Measurements from ENCODE around the gene FUT8.

FUT8 gene

GRCh38 chr14:65396082-65396910 lies 16.2 kb upstream of the FUT8 start:
- DNase-seq (ENCODE audit: low read depth) = no peak
- no peak overlapping the region for H3K4me3 ChIP-seq (ENCODE audit: control insufficient read depth, low read depth, low read length)
- no peak for TF ChIP-seq CTCF (IDR thresholded peaks at IDR 0.05; ENCODE audit: control insufficient read depth, insufficient read depth, low read depth, low read length, missing control alignments)

GRCh38 chr14:65403231-65403630 lies 9.3 kb upstream of the FUT8 start:
- no peak for TF ChIP-seq CTCF (IDR thresholded peaks at IDR 0.05; ENCODE audit: control insufficient read depth, insufficient read depth, low read depth, low read length, missing control alignments)
- no peak overlapping the region for H3K4me3 ChIP-seq (ENCODE audit: control insufficient read depth, low read depth, low read length)
- peak; percentile 81 for DNase-seq (ENCODE audit: low read depth)

DNA sequence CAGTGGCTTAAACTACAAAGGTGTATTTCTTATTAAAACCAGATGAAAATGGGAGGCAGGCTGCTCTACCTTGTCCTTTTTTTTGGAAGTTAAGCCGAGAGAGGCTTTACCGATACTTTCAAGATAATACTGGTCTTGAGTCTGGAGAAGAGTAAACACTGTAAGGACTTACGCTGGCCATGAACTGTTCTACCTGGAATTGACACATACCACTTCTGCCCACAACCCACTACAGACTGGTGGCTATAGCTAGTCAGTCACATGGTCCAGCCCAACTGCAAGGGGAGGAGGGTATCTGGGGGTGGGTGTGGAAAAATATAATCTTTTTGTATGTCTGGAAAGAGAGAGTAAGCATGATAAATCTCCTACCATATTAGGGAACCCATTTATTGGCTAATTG lies 4.4 kb upstream of the FUT8 start:
- DNase-seq (ENCODE audit: low read depth) = no peak
- H3K4me3 ChIP-seq (ENCODE audit: control insufficient read depth, low read depth, low read length) = no peak overlapping the region
- no peak for TF ChIP-seq CTCF (IDR thresholded peaks at IDR 0.05; ENCODE audit: control insufficient read depth, insufficient read depth, low read depth, low read length, missing control alignments)

- no peak for DNase-seq (ENCODE audit: low read depth)
- no peak for TF ChIP-seq CTCF (IDR thresholded peaks at IDR 0.05; ENCODE audit: control insufficient read depth, insufficient read depth, low read depth, low read length, missing control alignments)
- H3K4me3 ChIP-seq (ENCODE audit: control insufficient read depth, low read depth, low read length) = no peak overlapping the region
Observed at GRCh38 chr14:65410640-65411039, 1.9 kb upstream of the FUT8 start.

DNA sequence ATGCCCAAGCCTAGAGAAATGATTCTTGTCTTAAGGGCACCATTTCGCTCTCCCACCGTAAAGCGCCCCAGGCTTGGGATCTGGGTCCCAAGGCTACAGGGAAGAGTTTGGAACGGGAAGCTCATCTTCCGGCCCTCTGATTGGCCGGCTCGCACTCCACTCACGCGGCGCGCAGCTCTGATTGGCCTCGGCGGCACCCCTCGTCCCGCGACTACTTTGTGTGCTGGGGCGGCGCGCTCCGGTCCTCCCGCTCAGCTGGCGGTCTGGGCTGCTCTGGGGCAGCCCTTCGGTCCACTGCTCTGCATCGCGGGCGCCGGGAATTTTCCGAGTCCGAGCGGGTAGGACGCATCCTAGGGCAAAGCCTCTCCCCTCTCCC lies 886 bp upstream of the FUT8 start:
- no peak for TF ChIP-seq CTCF (IDR thresholded peaks at IDR 0.05; ENCODE audit: control insufficient read depth, insufficient read depth, low read depth, low read length, missing control alignments)
- peak overlapping the region; percentile 84 for H3K4me3 ChIP-seq (ENCODE audit: control insufficient read depth, low read depth, low read length)

DNA sequence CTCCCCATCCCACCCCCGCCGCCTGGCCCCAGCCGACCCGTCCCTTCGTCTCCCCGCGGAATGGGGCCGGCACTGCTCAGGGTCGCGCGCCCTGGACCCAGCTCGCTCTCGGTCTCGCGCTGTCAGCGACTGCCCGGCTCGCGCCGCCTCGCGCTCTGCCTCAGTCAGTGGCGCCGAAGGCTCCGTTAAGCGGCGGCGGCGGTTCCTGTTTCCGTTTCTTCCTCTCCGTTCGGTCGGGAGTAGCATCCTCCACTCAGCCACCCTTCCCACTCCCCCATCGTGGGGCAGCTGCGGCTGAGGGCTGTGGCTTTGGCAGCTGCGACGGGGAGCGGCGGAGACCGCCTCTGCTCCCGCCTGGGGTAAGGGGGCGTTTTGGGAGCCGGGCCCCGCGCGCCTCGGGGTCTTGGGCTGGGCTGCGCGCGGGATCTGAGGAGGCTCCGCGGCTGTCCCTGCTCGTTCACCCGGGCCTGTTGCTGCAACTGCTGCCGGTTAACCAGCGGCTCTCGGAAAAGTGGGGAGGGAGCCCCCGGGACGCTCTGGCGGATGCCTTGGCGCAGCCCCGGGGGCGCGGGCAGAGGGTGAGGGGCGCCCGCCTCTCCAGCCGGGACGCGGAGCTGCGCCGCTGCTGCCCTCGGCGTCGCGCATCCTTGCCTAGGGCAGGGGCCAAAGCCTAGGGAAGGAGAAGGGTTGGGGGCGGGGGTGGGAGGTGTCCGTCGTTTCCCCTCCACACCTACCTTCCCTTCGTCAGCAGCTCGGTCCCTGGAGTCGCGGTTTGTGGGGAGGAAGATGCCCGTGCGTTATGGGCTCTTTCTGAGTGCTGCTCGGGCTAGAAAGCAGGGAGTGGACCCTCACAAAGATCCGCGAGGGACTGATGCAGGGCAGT lies 567 bp downstream of the FUT8 start:
- TF ChIP-seq CTCF (IDR thresholded peaks at IDR 0.05; ENCODE audit: control insufficient read depth, insufficient read depth, low read depth, low read length, missing control alignments) = peak; percentile 23
- peak overlapping the region; percentile 84 for H3K4me3 ChIP-seq (ENCODE audit: control insufficient read depth, low read depth, low read length)
- no peak for DNase-seq (ENCODE audit: low read depth)

More for the DNA sequence above, 886 bp upstream of the FUT8 start:
- DNase-seq (ENCODE audit: low read depth) = peak; percentile 67
